22Rv1 (cell line): ENCODE results near the gene PARD3.

ENCODE experiments used
- H3K27ac ChIP-seq: fragments of 450-650 bp; 2 replicates; pipeline ENCODE4 v1.5.1; 2017
- CTCF ChIP-seq: fragments of 450-650 bp; IDR thresholded peaks from 2 replicates; pipeline ENCODE4 v1.5.1; 2017; ENCODE audit warnings: mild to moderate bottlenecking
- ZFX ChIP-seq: fragments of 450-650 bp; IDR thresholded peaks from 2 replicates; pipeline ENCODE4 v1.6.1; 2017; ENCODE audit warnings: antibody characterized with exemption, borderline replicate concordance

The PARD3 gene

GRCh38 chr10:34730726-34731125 is 84.4 kb downstream of the PARD3 start:
- TF ChIP-seq CTCF (no peak), ZFX (no peak)
- no peak overlapping the region for H3K27ac ChIP-seq

- TF ChIP-seq ZFX (no peak), CTCF (no peak)
- H3K27ac ChIP-seq: no peak overlapping the region
Observed at GRCh38 chr10:34729619-34730018, 85.5 kb downstream of the PARD3 start.

- no peak for TF ChIP-seq CTCF
- no peak for TF ChIP-seq ZFX
- no peak overlapping the region for H3K27ac ChIP-seq
Observed at GRCh38 chr10:34728361-34728760, 86.7 kb downstream of the PARD3 start.

- no peak for TF ChIP-seq ZFX
- TF ChIP-seq CTCF: no peak
- no peak overlapping the region for H3K27ac ChIP-seq
Observed at GRCh38 chr10:34727595-34728033, 87.5 kb downstream of the PARD3 start.

- TF ChIP-seq ZFX (no peak), CTCF (no peak)
- H3K27ac ChIP-seq: no peak overlapping the region
Observed at GRCh38 chr10:34726862-34727261, 88.2 kb downstream of the PARD3 start.

- no peak overlapping the region for H3K27ac ChIP-seq
- no peak for TF ChIP-seq ZFX
- TF ChIP-seq CTCF: peak; percentile 37
Observed at GRCh38 chr10:34723750-34724149, 91.3 kb downstream of the PARD3 start.

- H3K27ac ChIP-seq: no peak overlapping the region
Observed at GRCh38 chr10:34722404-34722803, 92.7 kb downstream of the PARD3 start.

More at GRCh38 chr10:34722404-34722803, 92.7 kb downstream of the PARD3 start:
- TF ChIP-seq CTCF: no peak
- no peak for TF ChIP-seq ZFX
